Neuron (in vitro differentiated cells): Measurements from ENCODE around the gene SEMA5B.

ENCODE experiments used
- H2AFZ ChIP-seq: one replicate; pipeline ENCODE4 v1.6.1; 2013; ENCODE audit warnings: low read depth, mild to moderate bottlenecking, inconsistent platforms, low read length, moderate library complexity
- H3K27me3 ChIP-seq: one replicate; pipeline ENCODE4 v1.6.1; 2013; ENCODE audit warnings: low read length; ENCODE audit not compliant: insufficient read depth
- H3K36me3 ChIP-seq: one replicate; pipeline ENCODE4 v1.6.1; 2013; ENCODE audit warnings: low read length; ENCODE audit not compliant: insufficient read depth
- H3K4me1 ChIP-seq: one replicate; pipeline ENCODE4 v1.6.1; 2013; ENCODE audit warnings: low read length; ENCODE audit not compliant: insufficient read depth
- H3K4me3 ChIP-seq: 2 replicates; pipeline ENCODE4 v1.5.1; 2013; ENCODE audit warnings: mild to moderate bottlenecking, low read length, moderate library complexity
- H3K9me3 ChIP-seq: one replicate; pipeline ENCODE4 v1.6.1; 2013; ENCODE audit warnings: low read length

The SEMA5B gene

DNA sequence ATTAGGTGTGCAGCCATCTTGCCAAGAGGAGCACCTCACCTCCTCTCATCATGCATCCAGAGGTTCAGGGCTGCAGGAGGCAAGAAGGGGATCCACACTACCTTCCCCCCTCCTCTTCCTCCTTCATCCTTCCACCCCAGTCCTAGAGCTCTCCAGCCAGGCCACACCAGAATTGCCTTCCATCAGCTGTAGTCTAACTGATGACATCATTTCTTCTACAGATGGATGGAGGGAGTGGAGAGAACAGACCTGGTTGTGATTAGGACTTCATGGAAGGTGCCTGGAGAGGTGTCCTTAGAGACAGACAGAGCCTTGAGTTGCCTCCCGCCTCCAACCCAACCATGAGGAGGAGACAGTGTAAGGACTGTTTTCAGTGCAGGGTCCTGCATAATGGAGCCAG is 14.9 kb downstream of the SEMA5B start:
- H3K27me3 ChIP-seq, result no peaks in the 10 kb centered on the region
- H2AFZ ChIP-seq, result no peak overlapping the region
- H3K4me1 ChIP-seq, result no peaks in the 10 kb centered on the region
- H3K9me3 ChIP-seq, result no peaks in the 10 kb centered on the region
- no peak overlapping the region for H3K4me3 ChIP-seq
- H3K36me3 ChIP-seq, result peaks cover 66% of the 10 kb centered on the region

- no peak overlapping the region for H3K4me3 ChIP-seq
- H3K27me3 ChIP-seq, result no peaks in the 10 kb centered on the region
- H2AFZ ChIP-seq, result no peak overlapping the region
- H3K4me1 ChIP-seq, result peaks cover 5% of the 10 kb centered on the region
- H3K9me3 ChIP-seq, result no peaks in the 10 kb centered on the region
- peaks cover 71% of the 10 kb centered on the region for H3K36me3 ChIP-seq
These were observed 16.1 kb downstream of the SEMA5B start for GRCh38 chr3:123011447-123011846.

DNA sequence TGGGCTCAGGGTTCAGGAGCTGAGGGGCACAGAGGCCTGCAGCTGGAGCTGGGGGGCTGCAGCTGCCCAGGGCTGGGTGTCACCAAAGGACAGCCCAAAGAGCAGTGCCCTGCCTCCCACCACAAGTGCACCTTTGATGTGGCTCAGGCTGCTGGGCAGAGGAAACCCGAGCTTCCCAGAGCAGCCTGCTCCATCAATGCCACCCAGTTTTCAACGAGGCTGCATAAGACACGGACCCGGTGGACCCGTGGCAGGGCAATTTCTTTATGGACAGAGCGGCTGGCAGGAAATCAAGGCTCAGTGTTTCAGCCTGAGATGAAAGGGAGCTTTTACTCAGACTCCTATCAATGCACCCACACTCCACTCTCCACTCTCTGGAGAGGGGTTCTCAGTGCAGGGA is 18.7 kb downstream of the SEMA5B start:
- no peaks in the 10 kb centered on the region for H3K9me3 ChIP-seq
- H3K4me1 ChIP-seq, result peaks cover 13% of the 10 kb centered on the region
- H3K4me3 ChIP-seq, result no peak overlapping the region
- H3K36me3 ChIP-seq, result peaks cover 58% of the 10 kb centered on the region
- H2AFZ ChIP-seq, result no peak overlapping the region
- H3K27me3 ChIP-seq, result no peaks in the 10 kb centered on the region

DNA sequence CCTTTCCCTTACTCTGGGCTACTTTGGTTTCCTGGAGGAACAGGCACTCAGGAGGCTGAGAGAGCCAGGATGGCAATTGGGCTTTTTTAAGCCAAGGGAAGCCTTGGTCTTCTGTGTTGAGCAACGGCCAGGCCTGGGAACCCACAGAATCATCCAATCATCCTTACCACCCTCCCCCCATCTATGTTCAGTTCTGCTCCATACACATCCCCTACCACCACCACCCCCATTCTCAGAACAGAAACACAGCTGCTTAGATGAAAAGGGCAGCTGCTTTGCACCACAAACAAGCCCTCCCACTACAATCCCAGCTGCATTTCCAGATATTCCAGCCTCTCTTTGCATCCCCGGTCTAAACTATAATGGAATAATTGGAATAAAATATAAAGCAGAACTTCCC is 21.0 kb downstream of the SEMA5B start:
- no peak overlapping the region for H3K4me3 ChIP-seq
- no peaks in the 10 kb centered on the region for H3K9me3 ChIP-seq
- peaks cover 14% of the 10 kb centered on the region for H3K4me1 ChIP-seq
- no peak overlapping the region for H2AFZ ChIP-seq
- peaks cover 43% of the 10 kb centered on the region for H3K36me3 ChIP-seq
- no peaks in the 10 kb centered on the region for H3K27me3 ChIP-seq

DNA sequence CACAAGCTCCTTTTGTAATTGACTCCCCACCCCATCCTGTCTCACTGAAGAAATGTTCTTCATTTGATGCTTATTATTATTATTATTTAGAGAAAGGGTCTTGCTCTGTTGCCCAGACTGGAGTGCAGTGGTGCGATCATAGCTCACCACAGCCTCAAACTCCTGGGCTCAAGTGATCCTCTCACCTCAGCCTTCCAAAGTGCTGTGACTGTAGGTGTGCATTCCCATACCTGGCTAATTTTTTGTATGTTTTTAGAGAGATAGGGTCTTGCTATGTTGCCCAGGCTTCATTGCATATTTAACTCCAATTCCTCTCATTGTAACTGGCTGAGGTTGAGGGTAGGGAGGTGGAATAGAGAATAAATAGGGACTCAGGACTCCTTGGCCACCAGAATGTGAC is 22.3 kb downstream of the SEMA5B start:
- H3K36me3 ChIP-seq, result peaks cover 42% of the 10 kb centered on the region
- no peaks in the 10 kb centered on the region for H3K27me3 ChIP-seq
- peaks cover 16% of the 10 kb centered on the region for H3K4me1 ChIP-seq

DNA sequence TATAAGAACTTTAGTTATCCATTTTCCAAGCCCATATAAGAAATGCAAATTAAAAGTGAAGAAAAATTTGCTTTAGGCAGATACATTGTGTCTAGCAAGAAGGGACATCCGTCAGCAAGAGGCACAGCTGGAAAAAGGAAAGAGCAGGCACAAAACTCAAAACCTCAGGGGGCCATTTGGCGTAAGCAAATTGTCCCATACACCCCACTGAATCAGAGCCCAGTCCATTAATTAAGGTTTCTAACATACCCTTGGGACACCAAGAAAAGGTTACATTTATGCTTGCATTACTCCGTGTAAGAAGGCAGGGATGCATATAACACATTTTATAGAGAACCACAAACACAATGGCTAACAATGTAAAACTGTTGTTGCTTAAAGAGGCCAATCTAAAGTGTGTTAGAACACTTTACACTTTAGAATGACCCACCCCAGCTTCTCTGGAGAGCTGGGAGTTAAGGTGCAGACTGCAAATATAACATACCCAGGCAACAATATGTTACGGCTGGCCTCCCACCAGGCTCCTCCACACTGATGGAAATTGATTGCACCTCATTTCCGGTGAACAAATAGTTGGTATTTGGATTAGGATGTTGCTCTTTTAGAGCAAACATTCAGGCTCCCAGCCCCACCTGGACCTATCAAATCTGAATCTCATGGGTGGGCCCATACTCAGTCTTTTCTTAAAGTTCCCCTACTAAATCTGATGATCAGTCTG is 23.2 kb downstream of the SEMA5B start:
- peaks cover 43% of the 10 kb centered on the region for H3K36me3 ChIP-seq
- H3K4me3 ChIP-seq, result no peak overlapping the region
- no peaks in the 10 kb centered on the region for H3K9me3 ChIP-seq
- H3K27me3 ChIP-seq, result no peaks in the 10 kb centered on the region
- H2AFZ ChIP-seq, result no peak overlapping the region
- peaks cover 19% of the 10 kb centered on the region for H3K4me1 ChIP-seq

More for the DNA sequence above, 22.3 kb downstream of the SEMA5B start:
- no peaks in the 10 kb centered on the region for H3K9me3 ChIP-seq
- no peak overlapping the region for H3K4me3 ChIP-seq
- H2AFZ ChIP-seq, result no peak overlapping the region

DNA sequence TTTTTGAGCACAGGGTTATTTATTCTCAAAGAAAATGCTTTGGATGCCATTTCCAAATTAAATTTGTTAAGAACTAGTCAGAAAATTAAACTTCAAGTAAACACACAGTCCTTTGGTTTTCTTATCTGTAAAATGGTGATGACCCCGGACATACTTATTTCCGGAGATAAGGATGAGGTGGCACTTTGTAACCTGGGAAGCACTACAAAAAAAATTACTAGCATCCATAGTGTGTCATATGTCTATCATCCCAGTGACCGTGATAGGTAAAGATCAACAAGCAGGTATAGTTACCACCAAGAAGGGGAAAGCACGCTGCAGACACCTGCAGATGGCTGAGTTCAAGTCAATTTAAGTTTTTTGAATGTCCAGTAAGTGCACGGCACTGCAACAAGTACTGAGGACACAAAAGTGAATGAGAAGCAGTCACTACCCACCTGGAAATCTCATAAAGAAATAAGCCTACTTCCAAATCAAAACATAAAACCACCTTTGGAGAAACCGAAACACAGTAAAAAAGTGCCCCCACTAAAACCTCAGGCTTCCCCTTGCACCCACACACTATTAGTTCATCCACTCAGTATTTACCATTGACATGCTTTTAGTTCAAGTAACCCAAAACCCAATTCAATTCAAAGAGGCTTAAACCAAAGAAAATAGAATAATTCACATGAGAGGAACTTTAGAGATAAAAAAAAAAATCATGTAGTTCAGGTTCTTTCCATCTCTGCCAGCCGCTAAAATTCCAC is 24.6 kb downstream of the SEMA5B start:
- Histone ChIP-seq H2AFZ (no peak overlapping the region), H3K4me1 (peaks cover 28% of the 10 kb centered on the region), H3K4me3 (no peak overlapping the region), H3K9me3 (no peaks in the 10 kb centered on the region), H3K27me3 (no peaks in the 10 kb centered on the region), H3K36me3 (peaks cover 49% of the 10 kb centered on the region)

DNA sequence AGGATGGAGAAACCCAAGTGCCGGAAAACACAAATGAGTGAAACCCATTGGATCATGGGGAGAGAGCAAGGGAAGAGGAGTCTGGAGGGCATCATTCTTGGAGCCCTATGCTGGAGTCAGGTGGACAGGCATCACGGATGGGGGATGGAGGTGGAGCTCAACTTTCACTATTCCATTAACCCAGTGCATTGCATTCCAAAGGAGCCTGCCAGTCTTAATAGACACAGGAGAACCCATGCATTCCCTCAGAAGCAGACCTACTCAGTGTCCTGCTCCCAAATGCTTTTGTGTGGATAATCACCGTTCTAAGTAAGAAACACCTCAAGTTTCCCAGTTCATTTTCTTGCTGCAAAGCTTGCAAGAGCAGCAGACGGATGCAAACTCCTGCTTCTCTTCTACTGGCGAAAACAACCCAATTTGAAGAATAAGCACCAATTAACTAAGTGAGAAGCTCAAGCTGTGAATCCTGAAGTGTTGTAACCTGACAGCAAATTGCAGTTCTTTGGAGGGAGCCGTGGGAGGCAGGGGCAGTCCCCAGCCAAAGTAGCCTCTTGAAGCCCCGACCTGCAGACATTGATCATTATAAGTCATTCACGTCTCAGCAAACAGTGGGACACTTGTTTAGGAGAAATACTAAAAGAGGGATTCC is 25.3 kb downstream of the SEMA5B start:
- no peak overlapping the region for H3K4me3 ChIP-seq
- no peak overlapping the region for H2AFZ ChIP-seq
- no peaks in the 10 kb centered on the region for H3K9me3 ChIP-seq
- H3K36me3 ChIP-seq, result peaks cover 51% of the 10 kb centered on the region
- no peaks in the 10 kb centered on the region for H3K27me3 ChIP-seq
- H3K4me1 ChIP-seq, result peaks cover 34% of the 10 kb centered on the region

DNA sequence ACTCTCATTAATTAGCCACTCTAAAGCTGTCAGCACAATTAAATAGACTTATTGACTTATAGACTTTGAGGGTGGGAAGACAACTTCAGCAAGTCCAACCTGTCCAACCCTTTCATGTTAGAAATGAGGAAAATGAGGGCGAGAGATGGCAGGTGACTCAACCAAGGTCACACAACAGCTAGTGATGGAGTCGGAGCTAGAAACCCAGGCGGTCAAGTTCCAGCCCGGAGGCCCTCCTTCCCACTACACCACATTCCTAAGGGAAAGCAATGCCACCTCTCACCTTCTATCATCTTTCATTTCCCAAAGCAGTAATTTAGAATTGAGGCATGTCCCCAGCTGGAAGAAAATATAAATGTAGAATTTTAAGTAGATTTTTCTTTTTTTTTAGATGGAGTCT is 28.7 kb downstream of the SEMA5B start:
- Histone ChIP-seq H3K4me1 (peaks cover 47% of the 10 kb centered on the region), H3K36me3 (peaks cover 56% of the 10 kb centered on the region), H3K9me3 (no peaks in the 10 kb centered on the region), H3K27me3 (no peaks in the 10 kb centered on the region), H2AFZ (no peak overlapping the region), H3K4me3 (no peak overlapping the region)

- Histone ChIP-seq H3K36me3 (peaks cover 56% of the 10 kb centered on the region), H3K27me3 (no peaks in the 10 kb centered on the region), H3K4me1 (peaks cover 54% of the 10 kb centered on the region), H3K9me3 (no peaks in the 10 kb centered on the region), H3K4me3 (no peak overlapping the region), H2AFZ (no peak overlapping the region)
These were observed 29.4 kb downstream of the SEMA5B start for GRCh38 chr3:122998206-122998605.

GRCh38 chr3:122996038-122996580 is 31.5 kb downstream of the SEMA5B start:
- no peaks in the 10 kb centered on the region for H3K27me3 ChIP-seq
- no peak overlapping the region for H3K4me3 ChIP-seq
- H2AFZ ChIP-seq, result no peak overlapping the region
- peaks cover 71% of the 10 kb centered on the region for H3K4me1 ChIP-seq
- no peaks in the 10 kb centered on the region for H3K9me3 ChIP-seq
- peaks cover 63% of the 10 kb centered on the region for H3K36me3 ChIP-seq

- Histone ChIP-seq H3K9me3 (no peaks in the 10 kb centered on the region), H3K4me1 (peaks cover 80% of the 10 kb centered on the region), H3K4me3 (no peak overlapping the region), H3K36me3 (peaks cover 65% of the 10 kb centered on the region), H3K27me3 (no peaks in the 10 kb centered on the region), H2AFZ (no peak overlapping the region)
These were observed 32.6 kb downstream of the SEMA5B start for GRCh38 chr3:122994954-122995353.
